ENCODE data around the gene KIF9. TPM values are rescaled to one million over a fixed set of nuclear protein-coding genes. Genes with fewer than 3 reads are reported as not detected.

Gene KIF9
- total RNA-seq, 1 experiment from 2014 or later: 5.8 TPM

GRCh38 chr3:47282424-47283192 lies at the start of gene KIF9, which contains the start of gene KLHL18 (continued):
- TF ChIP-seq NR2C2 (CRISPR knock-in tag; IDR thresholded peaks at IDR 0.05) (no peak), FOXP4 (CRISPR knock-in tag; IDR thresholded peaks at IDR 0.05) (peak; percentile 20; the same call in 1 of the 2 replicates), PREB (CRISPR knock-in tag; IDR thresholded peaks at IDR 0.05; ENCODE audit: borderline replicate concordance) (no peak), CREB1 (CRISPR knock-in tag; IDR thresholded peaks at IDR 0.05) (0 out of 2 replicates have a peak, but pooled peaks have one; percentile 63), ATF2 (CRISPR knock-in tag; IDR thresholded peaks at IDR 0.05; ENCODE audit: borderline replicate concordance, low read depth) (no peak), ZNF671 (CRISPR knock-in tag; IDR thresholded peaks at IDR 0.05) (no peak), ZSCAN18 (CRISPR knock-in tag; IDR thresholded peaks at IDR 0.05) (no peak), ZNF532 (CRISPR knock-in tag; IDR thresholded peaks at IDR 0.05; ENCODE audit: borderline replicate concordance) (no peak), TP53 (CRISPR knock-in tag; IDR thresholded peaks at IDR 0.05) (no peak), FOXK1 (CRISPR knock-in tag; IDR thresholded peaks at IDR 0.05) (peak; percentile 81), FOXJ3 (CRISPR knock-in tag; IDR thresholded peaks at IDR 0.05; ENCODE audit: borderline replicate concordance) (no peak), ZMAT4 (CRISPR knock-in tag; IDR thresholded peaks at IDR 0.05) (no peak), ZNF416 (CRISPR knock-in tag; IDR thresholded peaks at IDR 0.05) (no peak), PRRX2 (CRISPR knock-in tag; IDR thresholded peaks at IDR 0.05) (no peak), ZNF317 (CRISPR knock-in tag; IDR thresholded peaks at IDR 0.05; ENCODE audit: borderline replicate concordance, low read depth) (no peak), RELA (CRISPR knock-in tag; IDR thresholded peaks at IDR 0.05; ENCODE audit: borderline replicate concordance) (no peak), GABPB1 (CRISPR knock-in tag; IDR thresholded peaks at IDR 0.05) (peak; percentile 77), NR1H2 (CRISPR knock-in tag; IDR thresholded peaks at IDR 0.05) (no peak), PRDM15 (CRISPR knock-in tag; IDR thresholded peaks at IDR 0.05) (no peak), ZBTB43 (CRISPR knock-in tag; IDR thresholded peaks at IDR 0.05) (peak; percentile 63; the same call in 1 of the 2 replicates), JUN (CRISPR knock-in tag; IDR thresholded peaks at IDR 0.05) (no peak), ZNF423 (CRISPR knock-in tag; IDR thresholded peaks at IDR 0.05) (no peak)
